ENCODE measurements around the gene SLC7A14. TPM values are rescaled to one million over a fixed set of nuclear protein-coding genes. Genes with fewer than 3 reads are reported as not detected.
A peak's percentile ranks its signal among the peaks of the same experiment; 100 is the strongest.

Gene SLC7A14
- total RNA-seq, 1 donor from 2014 or later, result not detected

- H3K27ac ChIP-seq, result no peak overlapping the region
- intact Hi-C loops (cut with DNase I), result no loop called here
- no peaks in the 10 kb centered on the region for H3K4me1 ChIP-seq
- no peaks in the 10 kb centered on the region for H3K9me3 ChIP-seq
- H3K4me3 ChIP-seq, result no peak overlapping the region
- H3K27me3 ChIP-seq, result no peaks in the 10 kb centered on the region
- DNase-seq (ENCODE audit: low spot score in 2 of 2), result no peak
- no peaks in the 10 kb centered on the region for H3K36me3 ChIP-seq
- no peak for TF ChIP-seq CTCF (IDR thresholded peaks at IDR 0.05)
Measured at GRCh38 chr3:170631755-170632488, 46.0 kb upstream of the SLC7A14 start.

- Histone ChIP-seq H3K36me3 (no peaks in the 10 kb centered on the region), H3K4me3 (no peak overlapping the region), H3K4me1 (no peaks in the 10 kb centered on the region), H3K9me3 (no peaks in the 10 kb centered on the region), H3K27me3 (no peaks in the 10 kb centered on the region), H3K27ac (no peak overlapping the region)
- intact Hi-C loops (cut with DNase I), result no loop called here
- TF ChIP-seq CTCF (IDR thresholded peaks at IDR 0.05), result no peak
- no peak for DNase-seq (ENCODE audit: low spot score in 2 of 2)
Measured at GRCh38 chr3:170623524-170623923, 37.6 kb upstream of the SLC7A14 start.

- Histone ChIP-seq H3K27ac (no peak overlapping the region), H3K9me3 (no peaks in the 10 kb centered on the region), H3K4me3 (no peak overlapping the region), H3K36me3 (no peaks in the 10 kb centered on the region), H3K4me1 (no peaks in the 10 kb centered on the region), H3K27me3 (no peaks in the 10 kb centered on the region)
- intact Hi-C loops (cut with DNase I), result no loop called here
- DNase-seq (ENCODE audit: low spot score in 2 of 2), result no peak
- no peak for TF ChIP-seq CTCF (IDR thresholded peaks at IDR 0.05)
Measured at GRCh38 chr3:170622369-170623159, 36.7 kb upstream of the SLC7A14 start.

GRCh38 chr3:170621256-170621655, 35.4 kb upstream of the SLC7A14 start:
- H3K36me3 ChIP-seq, result no peaks in the 10 kb centered on the region
- intact Hi-C loops (cut with DNase I), result no loop called here
- no peaks in the 10 kb centered on the region for H3K27me3 ChIP-seq
- TF ChIP-seq CTCF (IDR thresholded peaks at IDR 0.05), result no peak
- H3K27ac ChIP-seq, result no peak overlapping the region
- H3K9me3 ChIP-seq, result no peaks in the 10 kb centered on the region
- H3K4me1 ChIP-seq, result no peaks in the 10 kb centered on the region
- no peak overlapping the region for H3K4me3 ChIP-seq
- DNase-seq (ENCODE audit: low spot score in 2 of 2), result no peak

GRCh38 chr3:170614214-170614966, 28.5 kb upstream of the SLC7A14 start:
- intact Hi-C loops (cut with DNase I), result no loop called here
- Histone ChIP-seq H3K4me1 (peaks cover 0 to 6% of the 10 kb centered on the region in 2 donors), H3K9me3 (no peaks in the 10 kb centered on the region), H3K27ac (peak overlapping the region; percentile 35 to 82), H3K27me3 (no peaks in the 10 kb centered on the region), H3K4me3 (no peak overlapping the region), H3K36me3 (no peaks in the 10 kb centered on the region)
- DNase-seq (ENCODE audit: low spot score in 2 of 2), result peak in 1 of 2 donors; percentile 66
- TF ChIP-seq CTCF (IDR thresholded peaks at IDR 0.05), result no peak
